ENCODE data around the gene ZNF746. TPM values are rescaled to one million over a fixed set of nuclear protein-coding genes. Genes with fewer than 3 reads are reported as not detected.

Gene ZNF746
- total and polyA plus RNA-seq, 2 donors (not counting 3 experiments of a cell fraction or from before 2014, with no cell fraction given): 10.5 to 20.8 TPM

DNA sequence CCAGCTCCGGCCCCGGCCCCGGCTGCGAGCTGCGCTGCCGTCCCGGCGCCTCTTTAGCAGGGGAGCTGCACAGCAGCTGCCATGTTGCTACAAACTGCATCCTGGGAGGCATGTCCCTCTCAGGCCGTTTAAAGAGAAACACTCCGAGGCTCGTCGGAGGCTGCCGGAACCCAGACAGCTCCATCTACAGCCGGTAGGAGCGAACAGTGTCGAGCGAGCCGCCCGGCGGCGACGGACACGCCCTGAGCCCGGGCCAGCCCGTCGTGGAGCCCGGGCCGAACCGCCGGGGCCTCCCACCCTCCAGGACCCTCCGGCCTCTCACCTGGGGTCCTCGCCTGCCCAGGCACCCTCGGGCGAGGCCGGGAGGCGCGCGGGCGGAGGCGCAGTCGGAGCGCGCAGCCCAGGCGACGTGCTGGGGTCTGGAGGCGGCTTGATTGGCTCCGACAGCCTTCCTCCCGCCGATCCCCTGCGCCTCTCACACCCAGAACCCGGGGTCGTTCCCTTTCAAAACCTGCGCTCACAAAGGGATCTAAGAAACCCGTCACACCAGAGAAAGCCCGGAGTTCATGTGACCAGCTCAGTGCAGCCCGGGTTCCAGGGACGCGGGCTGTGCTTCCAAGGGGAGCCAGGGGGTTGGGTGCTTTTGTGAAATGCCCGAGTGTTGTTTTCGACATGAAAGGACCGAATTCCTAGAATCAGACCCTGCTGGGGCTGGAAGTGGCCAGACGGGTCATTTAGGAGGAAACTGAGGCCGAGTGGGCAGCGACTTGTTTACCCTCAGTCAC, 36.9 kb downstream of the ZNF746 start, which contains the start of gene ZNF777:
ZNF777 (minus strand) TSS at position 570 of the 785 bp plus-strand sequence. CDS start 5,040 bp downstream, outside the sequence.
- intact Hi-C loops (cut with micrococcal nuclease) (loop anchor here (1.0 to 5.0 kb wide), 6 partner anchors 36 to 333 kb away; partner anchors contain the start of genes ZNF212, ZNF425 and ZNF783), dilution Hi-C loops (cut with MboI; ENCODE audit: extremely low pct_ligation_motif_present, low sequenced_read_pairs) (no loop called here)
- no TSS peak for BruUV-seq (replicated peaks)
- CTCF ChIA-PET: interaction anchor here (0.9 to 3.7 kb wide), 11 partner anchors 14 to 334 kb away, joined by 3 to 26 read pairs (median 5); partner anchors contain the start of genes ZNF282, ZNF425 and ZNF783
- TF ChIP-seq JUN (IDR thresholded peaks at IDR 0.05; ENCODE audit: borderline replicate concordance, insufficient read depth, insufficient read length, low read depth) (no peak), CTCF (IDR thresholded peaks at IDR 0.05; ENCODE audit: extremely low read depth in 1 of 2, insufficient read depth in 1 of 2, low read depth in 1 of 2, low read length in 2 of 2) (peak; percentile 40 to 50), POLR2AphosphoS5 (IDR thresholded peaks at IDR 0.05; ENCODE audit: insufficient read depth, low read depth, low read length) (peak; percentile 72), POLR2A (IDR thresholded peaks at IDR 0.05; ENCODE audit: low read depth, low read length) (peak; percentile 77), MYC (IDR thresholded peaks at IDR 0.05; ENCODE audit: low read depth, low read length) (no peak)
- TF ChIP-seq, protein P1, sequence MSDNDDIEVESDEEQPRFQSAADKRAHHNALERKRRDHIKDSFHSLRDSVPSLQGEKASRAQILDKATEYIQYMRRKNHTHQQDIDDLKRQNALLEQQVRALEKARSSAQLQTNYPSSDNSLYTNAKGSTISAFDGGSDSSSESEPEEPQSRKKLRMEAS (IDR thresholded peaks at IDR 0.05; ENCODE audit: insufficient read depth, insufficient read length): peak; percentile 6
- DNase-seq (ENCODE audit: low read depth, low spot score): peak; percentile 80
- H2AFZ ChIP-seq (ENCODE audit: low read depth, low read length): peak within 1 kb of the TSS; percentile 78
- peak within 1 kb of the TSS; percentile 70 for H3K9ac ChIP-seq (replicated peaks; ENCODE audit: extremely low read depth, insufficient read depth, low read length)
- no peaks in the 10 kb centered on the region for H3K27me3 ChIP-seq (ENCODE audit: control insufficient read depth in 2 of 2, insufficient read depth in 2 of 2, low read length in 2 of 2)
- H3K4me3 ChIP-seq (replicated peaks in 1 of 3; ENCODE audit: insufficient read depth in 1 of 3, low read depth in 1 of 3, low read length in 3 of 3): peak within 1 kb of the TSS; percentile 26 to 82 (median 60)
- H3K79me2 ChIP-seq (ENCODE audit: control insufficient read depth, insufficient read depth, low read length): peaks cover 14% of the 10 kb centered on the region
- peak; percentile 91 for FAIRE-seq
- POLR2A ChIA-PET: no interaction called here
- peak within 1 kb of the TSS; percentile 8 for H3K27ac ChIP-seq (ENCODE audit: insufficient read depth, low read depth, low read length)
- no peaks in the 10 kb centered on the region for H3K9me1 ChIP-seq (replicated peaks; ENCODE audit: control insufficient read depth, extremely low read depth, insufficient read depth, low read length)
- H3K4me2 ChIP-seq (ENCODE audit: insufficient read depth, low read length): peak within 1 kb of the TSS; percentile 87
- H3K4me1 ChIP-seq (ENCODE audit: control insufficient read depth, extremely low read depth, insufficient read depth, low read length): peaks cover 9% of the 10 kb centered on the region
- H4K20me1 ChIP-seq (replicated peaks; ENCODE audit: control insufficient read depth, extremely low read depth, insufficient read depth, low read length): no peaks in the 10 kb centered on the region
- no peaks in the 10 kb centered on the region for H3K9me3 ChIP-seq (replicated peaks; ENCODE audit: control insufficient read depth, insufficient read depth, low read length)
- H3K36me3 ChIP-seq (ENCODE audit: control insufficient read depth in 2 of 2, extremely low read depth in 1 of 2, insufficient read depth in 2 of 2, low read length in 2 of 2): peaks cover 0 to 3% of the 10 kb centered on the region in 2 experiments
